Endothelial cell of hepatic sinusoid (primary cell): ENCODE data around the gene TMEM86A.

Source experiments
- in situ Hi-C: cut with HindIII; loops from 2 replicates; pipeline ENCODE4 v1.10.0; 2017; ENCODE audit warnings: low sequenced_read_pairs

The TMEM86A gene

GRCh38 chr11:18699848-18700261, 1.3 kb downstream of the TMEM86A start:
- in situ Hi-C loops = no loop called here

GRCh38 chr11:18700375-18700774, 1.8 kb downstream of the TMEM86A start:
- in situ Hi-C loops = no loop called here

DNA sequence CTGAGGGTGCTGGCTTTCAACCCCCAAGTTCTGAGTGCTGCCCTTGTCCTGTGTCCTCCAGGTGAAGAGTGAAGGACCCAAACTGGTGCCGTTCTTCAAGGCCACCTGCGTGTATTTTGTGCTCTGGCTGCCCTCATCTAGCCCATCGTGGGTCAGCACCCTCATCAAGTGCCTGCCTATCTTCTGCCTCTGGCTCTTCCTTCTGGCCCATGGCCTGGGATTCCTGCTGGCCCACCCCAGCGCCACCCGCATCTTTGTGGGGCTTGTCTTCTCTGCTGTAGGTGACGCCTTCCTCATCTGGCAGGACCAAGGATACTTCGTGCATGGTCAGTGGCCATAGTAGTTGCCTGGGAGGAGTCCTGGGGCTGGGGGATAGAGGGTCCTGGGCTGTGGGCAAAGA, 2.3 kb downstream of the TMEM86A start:
- in situ Hi-C loops = no loop called here

DNA sequence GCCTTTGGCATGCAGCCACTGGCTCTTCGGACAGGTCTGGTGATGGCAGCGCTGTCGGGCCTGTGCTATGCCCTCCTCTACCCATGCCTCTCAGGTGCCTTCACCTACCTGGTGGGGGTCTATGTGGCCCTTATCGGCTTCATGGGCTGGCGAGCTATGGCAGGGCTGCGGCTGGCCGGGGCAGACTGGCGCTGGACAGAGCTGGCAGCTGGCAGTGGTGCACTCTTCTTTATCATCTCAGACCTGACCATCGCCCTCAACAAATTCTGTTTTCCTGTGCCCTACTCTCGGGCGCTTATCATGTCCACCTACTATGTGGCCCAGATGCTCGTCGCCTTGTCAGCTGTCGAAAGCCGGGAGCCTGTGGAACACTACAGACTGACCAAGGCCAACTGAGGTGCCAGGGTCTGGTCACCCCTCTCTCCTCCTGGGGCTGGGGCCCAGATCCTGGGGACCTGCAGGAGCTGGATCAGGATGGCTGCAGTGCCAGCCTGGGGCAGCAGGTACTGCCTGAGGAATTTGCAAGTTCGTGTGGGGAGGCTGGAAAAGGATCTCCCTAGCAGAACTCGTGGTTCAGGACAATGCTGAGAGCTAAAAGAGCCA, 3.1 kb downstream of the TMEM86A start:
- in situ Hi-C loops = no loop called here

DNA sequence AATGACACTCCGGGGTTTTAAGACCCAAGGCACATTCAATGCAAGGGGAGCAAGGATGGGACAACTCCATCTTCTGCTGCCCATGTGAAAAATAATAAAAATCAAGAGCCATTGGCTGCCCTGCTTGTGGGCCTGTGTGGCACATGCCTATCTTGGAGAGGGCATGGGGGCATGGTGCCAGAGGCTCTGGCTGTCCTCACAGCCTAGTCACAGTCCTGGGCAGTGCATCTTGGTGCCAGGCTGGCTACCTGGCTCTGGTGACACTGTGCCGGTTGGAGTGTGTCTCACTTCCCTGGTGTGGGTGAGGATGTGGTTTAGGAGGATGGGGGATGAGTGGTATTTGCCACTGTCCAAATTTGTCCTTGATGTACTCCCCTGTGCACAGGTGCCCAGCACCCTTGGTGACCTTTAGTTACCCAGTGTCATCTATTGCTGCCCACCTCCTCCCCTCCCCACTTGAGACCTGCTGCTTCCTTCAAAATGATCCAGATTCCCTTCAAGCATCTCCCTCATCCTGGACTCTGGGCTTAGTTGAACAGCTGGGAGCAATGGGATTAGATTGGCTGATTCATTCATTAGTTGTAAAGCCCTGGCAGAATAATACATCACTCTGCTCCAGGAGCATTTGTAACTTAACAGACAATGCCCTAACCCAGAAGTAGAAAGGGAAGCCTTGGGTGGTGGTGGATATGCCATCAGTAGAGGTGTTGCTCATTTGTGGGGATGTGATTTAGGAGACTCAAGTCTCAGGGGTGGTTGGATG, 4.6 kb downstream of the TMEM86A start:
- in situ Hi-C loops = no loop called here

- in situ Hi-C loops = no loop called here
These were observed 5.6 kb downstream of the TMEM86A start for GRCh38 chr11:18704045-18704645.

DNA sequence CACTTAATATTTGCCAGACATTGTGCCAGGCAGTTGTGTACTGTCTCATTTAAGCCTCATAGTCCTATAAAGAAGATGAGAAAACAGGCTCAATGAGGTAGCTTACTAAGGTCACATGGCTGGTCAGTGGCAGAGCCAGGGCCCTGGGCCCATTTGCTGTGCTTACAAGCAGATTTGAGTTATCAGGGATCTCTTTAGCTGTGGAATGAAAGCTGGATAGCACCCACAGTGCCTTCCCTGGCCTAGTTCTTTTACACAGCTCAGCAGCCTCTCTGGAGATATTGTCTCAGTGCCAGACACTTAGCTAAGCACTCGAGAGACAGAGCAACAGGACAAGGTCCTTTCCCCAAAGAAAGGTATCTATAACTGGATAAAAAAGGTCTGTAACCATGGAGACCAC, 6.1 kb downstream of the TMEM86A start:
- in situ Hi-C loops = no loop called here

DNA sequence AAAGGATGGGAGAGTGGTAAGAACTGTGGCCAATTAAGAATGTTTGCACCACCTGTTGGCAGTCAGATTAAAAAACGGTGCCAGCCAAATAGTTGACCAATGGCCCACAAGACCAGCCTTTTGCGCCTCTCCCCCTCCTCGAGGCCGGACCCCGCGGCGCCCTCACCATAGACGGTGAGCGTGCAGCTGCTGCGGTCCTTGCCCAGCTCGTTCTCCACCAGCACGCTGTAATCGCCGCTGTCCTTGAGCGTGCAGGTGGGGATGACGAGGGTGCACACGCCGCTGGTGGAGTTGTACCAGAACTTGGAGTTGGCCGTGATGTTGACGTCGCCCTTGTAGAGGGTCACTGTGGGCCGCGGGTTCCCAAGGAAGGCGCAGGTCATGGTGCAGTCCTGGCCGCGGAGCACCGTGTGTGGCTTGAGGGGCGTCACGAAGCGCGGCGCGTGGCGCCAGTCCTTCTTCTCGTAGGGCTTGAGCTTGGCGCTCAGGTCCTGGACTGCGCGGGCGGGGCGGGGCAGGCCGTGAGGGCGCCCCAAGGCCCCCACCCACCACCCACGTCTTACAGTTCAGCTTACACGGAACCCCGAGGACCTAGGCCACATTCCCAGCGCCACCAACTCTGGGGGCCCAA, 7.2 kb downstream of the TMEM86A start:
- in situ Hi-C loops = no loop called here

DNA sequence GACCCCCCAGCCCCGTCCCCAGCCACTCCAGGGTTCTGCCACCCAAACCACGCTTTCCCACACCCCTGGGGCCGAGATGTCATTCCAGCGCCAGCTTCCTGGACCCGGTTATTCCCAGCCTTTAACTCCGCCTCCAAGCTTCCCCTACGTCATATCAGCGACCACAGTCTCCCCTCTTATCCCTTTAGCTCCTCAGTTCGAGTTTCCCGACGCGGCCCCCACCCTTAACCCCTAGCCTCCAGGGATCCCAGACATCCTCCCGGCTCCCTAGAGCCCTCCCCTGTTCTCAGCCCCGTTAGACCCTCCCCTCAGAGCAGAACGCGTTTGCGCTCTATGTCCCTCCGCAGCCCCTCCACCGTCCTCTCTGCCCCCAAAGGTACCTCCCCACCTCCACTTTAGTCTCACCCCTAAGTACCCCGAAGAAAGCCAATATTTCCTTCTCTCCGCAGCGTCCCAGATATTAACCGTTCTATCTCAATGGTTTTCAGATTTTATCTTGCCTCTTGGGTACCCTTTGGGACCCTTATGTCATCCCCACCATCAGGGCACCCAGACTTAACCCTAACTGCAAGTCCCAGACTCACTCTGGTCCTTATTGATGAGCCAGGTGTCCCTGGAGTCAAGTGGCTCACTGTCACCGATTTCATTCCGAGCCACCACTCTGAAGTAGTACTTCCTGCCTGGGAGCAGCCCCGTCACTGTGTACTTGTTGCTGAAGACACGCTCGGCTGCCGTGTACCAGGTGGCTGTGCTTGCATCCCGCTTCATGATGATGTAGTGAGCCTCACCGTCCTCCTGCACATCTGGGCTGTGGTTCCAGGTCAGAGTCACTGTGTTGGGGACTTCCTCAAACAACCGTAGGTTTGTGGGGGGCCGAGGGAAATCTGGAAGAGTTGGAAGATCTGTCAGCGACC, 8.0 kb downstream of the TMEM86A start:
- in situ Hi-C loops = no loop called here

DNA sequence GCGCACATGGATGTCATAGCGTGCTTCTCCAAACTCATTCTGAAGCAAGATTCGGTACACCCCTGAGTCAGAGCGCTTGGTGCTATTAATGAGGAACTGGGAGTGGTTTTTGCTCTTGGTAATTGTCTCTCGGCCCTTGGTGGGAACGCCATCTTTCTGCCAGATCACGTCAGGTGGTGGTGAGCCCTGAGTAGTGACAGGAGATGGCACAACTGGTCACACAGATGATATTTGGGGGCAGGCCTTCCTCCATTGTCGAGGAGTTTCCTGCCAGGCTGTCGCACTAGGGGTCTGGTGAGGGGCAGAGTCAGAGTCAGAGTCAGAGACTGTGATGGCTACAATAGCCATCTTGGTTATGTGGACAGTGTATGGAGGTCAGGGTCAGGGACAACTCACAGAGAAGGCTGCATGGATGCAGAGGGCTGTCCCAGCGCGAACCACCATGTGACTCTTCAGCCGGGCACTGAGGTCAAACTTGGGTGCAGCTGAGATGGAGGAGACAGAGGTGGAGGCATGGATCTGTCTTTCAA, 9.3 kb downstream of the TMEM86A start:
- in situ Hi-C loops = no loop called here

- in situ Hi-C loops = no loop called here
These were observed 10.8 kb downstream of the TMEM86A start for GRCh38 chr11:18709414-18709813.

GRCh38 chr11:18710545-18710944, 12.0 kb downstream of the TMEM86A start:
- in situ Hi-C loops = no loop called here

GRCh38 chr11:18713646-18714442, 15.3 kb downstream of the TMEM86A start:
- in situ Hi-C loops = no loop called here

DNA sequence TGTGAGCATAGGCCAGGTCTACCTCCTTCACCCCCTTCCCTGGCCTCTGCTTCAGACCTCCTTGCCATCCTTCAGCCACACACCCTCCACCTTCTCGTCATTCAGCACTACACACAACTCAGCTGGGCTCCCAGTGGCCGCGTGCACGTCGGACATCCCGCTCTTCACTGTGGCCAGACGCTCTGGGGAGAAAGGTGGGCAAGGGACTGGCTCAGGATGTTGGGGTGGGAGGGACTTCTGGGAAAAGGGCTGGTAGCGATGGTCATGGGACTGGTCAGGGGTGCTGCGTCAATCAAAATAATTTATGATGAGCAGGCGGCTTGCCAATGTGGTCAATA, 15.8 kb downstream of the TMEM86A start:
- in situ Hi-C loops = no loop called here

- in situ Hi-C loops = no loop called here
These were observed 16.9 kb downstream of the TMEM86A start for GRCh38 chr11:18715476-18715875.

GRCh38 chr11:18720091-18720807, 21.7 kb downstream of the TMEM86A start:
- in situ Hi-C loops = no loop called here

DNA sequence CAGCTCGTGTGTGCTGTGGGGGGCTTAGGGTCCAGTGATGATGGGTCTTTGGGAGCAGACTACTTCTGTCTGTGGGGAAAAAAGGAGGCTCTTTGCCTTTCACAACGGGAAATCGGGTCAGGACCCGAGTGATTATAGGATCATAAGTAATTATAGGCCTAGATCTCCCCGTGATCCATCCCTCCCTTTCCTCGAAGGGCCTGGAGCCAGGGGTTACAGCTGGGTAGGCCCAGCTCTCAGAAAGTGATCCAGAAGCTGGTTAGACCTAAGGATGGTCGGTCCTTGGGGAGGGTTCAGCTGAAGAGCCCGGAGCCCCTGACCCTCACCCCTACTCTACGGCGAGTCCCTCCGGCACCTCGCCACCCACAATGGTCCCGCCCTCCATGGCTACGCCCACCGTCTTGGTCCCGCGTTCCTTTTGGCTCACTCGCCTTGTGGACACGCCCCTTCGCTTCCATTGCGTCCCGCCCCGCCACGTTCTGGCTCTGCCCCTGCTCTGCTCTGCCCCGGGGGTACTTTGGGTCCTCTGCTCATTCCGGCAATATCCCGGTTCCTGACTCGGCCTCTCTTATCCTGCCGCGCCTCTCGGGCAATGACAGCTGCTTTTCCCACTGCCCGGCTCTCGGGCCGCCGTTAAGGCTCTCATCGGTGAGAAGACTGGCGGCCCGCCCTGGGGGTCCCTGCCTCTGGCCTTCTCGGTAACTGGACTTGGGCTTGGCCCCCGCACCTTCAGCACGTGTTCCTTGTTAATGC, 22.4 kb downstream of the TMEM86A start:
- in situ Hi-C loops = no loop called here

GRCh38 chr11:18721561-18722292, 23.1 kb downstream of the TMEM86A start:
- in situ Hi-C loops = no loop called here
